HK-2 (cell line): ENCODE measurements around the gene IQGAP3.
"Not testable (repeated sequence)": the region's sequence is repeated elsewhere in the genome, so short reads cannot be mapped to it uniquely, and the experiment has no call there.

ENCODE experiments used
- DNase-seq: peaks from one replicate; pipeline ENCODE4 v3.0.0-alpha.2; 2018; ENCODE audit not compliant: unreplicated experiment

IQGAP3 gene

DNA sequence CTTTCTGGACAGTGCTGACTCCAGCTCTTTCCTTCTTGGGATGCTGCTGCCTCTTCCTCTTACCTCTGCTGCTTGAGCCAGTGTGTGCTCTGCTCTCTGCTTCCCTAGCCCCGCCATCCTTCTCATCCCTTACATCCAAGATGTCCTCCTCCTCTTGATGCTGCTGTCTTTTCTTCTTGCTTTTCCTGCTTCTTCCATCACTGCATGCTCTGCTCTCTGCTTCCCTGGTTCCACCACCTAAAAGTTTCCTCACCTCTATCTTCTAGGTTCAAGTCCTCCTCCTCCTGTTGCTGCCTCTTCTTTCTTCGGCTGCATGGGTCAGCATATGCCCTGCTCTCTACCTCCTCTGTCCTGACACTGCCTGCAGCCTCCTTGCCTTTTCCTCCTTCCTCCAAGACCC is 22.7 kb upstream of the IQGAP3 start:
- no peak for DNase-seq

DNA sequence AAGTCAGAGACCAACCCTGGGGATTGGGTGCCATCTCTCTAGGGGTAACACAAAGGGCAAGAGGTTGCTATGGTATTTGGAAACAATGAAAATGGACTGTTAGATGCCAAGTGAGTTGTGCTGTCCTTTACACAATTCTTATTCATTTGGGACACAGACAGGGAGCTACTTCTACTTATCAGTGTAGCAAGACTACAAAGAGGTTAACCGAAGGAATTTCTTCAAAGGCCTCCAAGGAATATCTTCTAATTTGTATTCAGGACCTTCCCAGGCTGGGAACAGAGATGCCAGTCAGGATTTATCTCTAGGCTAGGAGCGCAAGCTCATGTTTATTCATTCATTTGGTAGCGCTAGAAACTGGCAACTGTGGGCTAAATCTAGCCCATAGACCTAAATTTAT is 21.8 kb upstream of the IQGAP3 start:
- DNase-seq, result no peak

- no peak for DNase-seq
These were observed 21.3 kb upstream of the IQGAP3 start for GRCh38 chr1:156593661-156593989.

- no peak for DNase-seq
These were observed 20.7 kb upstream of the IQGAP3 start for GRCh38 chr1:156592910-156593660.

DNA sequence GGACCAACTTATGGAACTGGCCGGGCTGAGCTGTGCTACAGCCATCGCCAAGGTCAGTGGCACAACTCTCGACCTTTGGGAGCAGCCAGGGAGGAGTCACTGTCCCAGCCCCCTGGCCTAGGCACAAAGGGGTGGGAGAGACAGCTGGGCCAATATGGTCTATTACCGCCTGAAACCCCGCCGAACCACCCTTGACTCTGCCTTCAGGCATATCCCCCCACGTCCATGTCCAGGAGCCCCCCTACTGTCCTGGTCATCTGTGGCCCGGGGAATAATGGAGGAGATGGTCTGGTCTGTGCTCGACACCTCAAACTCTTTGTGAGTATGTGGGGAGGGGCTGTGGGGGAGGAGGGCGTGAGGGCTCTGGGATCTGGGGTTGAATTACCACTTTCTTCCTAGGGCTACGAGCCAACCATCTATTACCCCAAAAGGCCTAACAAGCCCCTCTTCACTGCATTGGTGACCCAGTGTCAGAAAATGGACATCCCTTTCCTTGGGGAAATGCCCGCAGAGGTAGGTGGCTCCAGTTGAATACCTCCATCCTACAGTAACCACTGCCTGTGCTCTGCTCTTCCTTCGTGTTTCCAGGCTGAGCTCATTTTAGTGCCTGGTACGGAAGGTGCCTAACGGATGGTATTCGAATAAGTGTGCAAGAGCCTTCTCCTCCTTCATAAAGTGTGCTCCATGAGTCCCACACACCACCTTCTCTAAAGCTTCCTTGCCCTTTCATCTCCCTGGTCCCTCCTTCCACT is 20.0 kb upstream of the IQGAP3 start:
- no peak for DNase-seq

- peak; percentile 78 for DNase-seq
These were observed 19.2 kb upstream of the IQGAP3 start, which contains the start of gene NAXE for GRCh38 chr1:156591432-156592157. Gene NAXE (plus strand): TSS chr1:156591776. CDS start chr1:156591805, 29 bp downstream.

DNA sequence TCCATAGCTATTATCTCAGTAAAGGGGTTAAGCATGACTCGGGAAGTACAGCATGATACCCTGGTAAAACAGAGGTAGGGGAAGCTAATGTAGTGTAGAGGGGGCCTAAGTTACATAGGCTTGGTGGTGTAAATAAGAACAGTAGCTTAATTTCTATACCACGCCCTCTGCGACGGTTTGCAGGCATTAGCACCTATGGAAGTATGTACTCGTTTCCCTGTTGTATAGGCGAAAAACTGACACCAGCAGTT is 18.7 kb upstream of the IQGAP3 start:
- DNase-seq, result no peak

GRCh38 chr1:156590326-156591180 is 18.2 kb upstream of the IQGAP3 start:
- DNase-seq, result no peak

DNA sequence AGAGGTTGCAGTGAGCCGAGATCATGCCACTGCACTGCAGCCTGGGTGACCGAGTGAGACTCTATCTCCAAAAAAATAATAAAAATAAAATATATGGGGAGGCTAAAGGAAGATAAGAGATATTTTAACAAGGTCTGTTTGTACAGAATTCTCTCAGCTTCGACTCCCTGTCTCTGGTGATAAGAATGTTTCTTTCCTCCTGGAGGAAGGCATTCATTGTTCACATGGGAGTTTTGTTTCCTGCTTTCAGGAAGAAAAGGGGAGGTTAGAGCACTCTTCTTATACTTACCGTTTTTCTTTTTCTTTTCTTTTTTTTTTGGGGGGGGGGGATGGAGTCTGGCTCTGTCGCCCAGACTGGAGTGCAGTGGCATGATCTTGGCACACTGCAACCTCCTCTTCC is 17.2 kb upstream of the IQGAP3 start:
- DNase-seq, result no peak

DNA sequence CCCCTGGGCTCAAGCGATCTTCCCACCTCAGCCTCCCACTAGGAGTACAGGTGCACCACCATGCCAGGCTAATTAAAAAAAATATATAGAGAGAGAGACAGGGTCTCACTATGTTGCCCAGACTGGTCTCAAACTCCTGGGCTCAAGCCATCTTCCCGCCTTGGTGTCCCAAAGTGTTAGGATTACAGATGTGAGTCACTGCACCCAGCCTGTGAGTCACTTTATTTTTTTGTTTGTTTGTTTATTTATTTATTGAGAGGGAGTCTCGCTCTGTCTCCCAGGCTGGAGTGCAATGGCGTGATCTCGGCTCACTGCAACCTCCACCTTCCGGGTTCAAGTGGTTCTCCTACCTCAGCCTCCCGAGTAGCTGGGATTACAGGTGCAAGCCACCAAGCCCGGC is 15.6 kb upstream of the IQGAP3 start:
- not testable (repeated sequence) for DNase-seq

- no peak for DNase-seq
These were observed 14.6 kb upstream of the IQGAP3 start for GRCh38 chr1:156586892-156587477.

GRCh38 chr1:156586323-156586722 is 14.0 kb upstream of the IQGAP3 start:
- DNase-seq, result no peak

DNA sequence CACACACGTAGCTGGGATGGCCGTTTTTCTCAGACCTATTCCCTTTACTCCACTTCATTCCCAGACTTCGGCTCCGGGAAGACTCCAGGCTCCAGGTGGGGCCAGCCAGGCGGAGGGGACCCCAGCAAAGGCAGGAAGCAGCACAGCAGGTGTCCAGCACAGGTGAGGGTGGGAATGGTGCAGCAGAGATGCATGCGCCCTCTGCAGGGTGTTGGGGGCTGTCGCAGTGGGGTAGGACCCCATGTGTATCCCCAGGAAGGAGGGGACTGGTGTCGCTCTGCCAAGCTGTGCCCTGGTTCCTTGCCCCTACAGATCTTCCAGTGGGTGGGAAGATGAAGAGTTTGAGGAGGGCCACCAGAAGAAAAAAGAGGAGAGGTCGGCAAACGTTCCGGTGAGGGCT is 12.4 kb upstream of the IQGAP3 start:
- DNase-seq, result no peak

GRCh38 chr1:156583821-156584622 is 11.7 kb upstream of the IQGAP3 start:
- peak; percentile 61 for DNase-seq

DNA sequence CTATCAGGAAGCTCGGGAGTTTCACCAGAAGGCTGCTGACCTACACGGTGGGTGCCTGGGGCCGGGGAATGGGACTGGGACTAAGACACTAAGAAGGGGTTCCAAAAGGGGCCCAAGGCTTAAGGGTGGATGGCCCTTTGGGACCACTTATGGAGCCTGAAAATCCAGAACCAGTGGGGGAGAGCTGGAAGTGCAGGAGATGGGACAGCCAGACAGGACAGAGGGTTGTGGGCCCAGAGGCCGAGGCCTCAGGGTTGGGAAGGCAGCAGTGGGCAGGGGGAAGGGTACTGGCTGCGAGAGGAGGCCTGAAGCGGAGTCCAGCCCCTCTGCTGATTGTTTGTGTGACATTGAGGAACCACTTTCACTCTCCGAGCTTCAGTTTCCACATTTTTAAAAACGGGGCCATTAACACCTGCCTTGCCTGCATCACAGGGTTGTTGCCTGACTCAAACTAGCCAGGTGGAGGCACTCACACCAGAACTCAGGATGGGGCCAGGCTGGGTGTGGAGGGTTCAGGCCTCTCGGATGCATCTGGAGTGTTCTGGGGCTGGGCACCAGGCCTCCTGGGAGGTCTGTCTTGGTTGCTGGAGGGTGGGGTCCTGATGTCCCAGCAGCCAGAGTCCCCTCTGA is 10.1 kb upstream of the IQGAP3 start:
- no peak for DNase-seq

- DNase-seq, result no peak
These were observed 9.5 kb upstream of the IQGAP3 start for GRCh38 chr1:156581661-156582387.

GRCh38 chr1:156579472-156579871 is 7.1 kb upstream of the IQGAP3 start, which contains the start of gene TTC24:
Gene TTC24 (plus strand): TSS chr1:156579723. CDS start chr1:156581365, 1,642 bp downstream.
- DNase-seq, result no peak

GRCh38 chr1:156578055-156578454 is 5.7 kb upstream of the IQGAP3 start:
- DNase-seq, result no peak

DNA sequence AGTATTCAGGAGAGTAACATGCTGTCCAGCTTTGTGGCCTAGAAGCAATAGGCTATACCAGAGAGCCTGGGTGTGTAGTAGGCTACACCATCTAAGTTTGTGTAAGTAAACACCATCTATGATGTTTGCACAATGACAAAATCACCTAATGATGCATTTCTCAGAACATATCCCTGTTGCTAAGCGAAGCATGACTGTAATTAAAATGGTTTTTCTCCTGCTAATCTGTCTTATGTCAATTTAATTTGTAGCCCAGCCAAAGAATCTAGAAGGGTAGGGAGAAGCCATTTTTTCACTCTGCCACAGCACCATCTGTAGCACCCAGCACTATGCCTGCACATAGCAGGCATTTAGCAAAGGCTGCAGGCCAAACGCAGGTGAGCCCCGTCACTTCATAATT is 5.2 kb upstream of the IQGAP3 start:
- no peak for DNase-seq
